Measurements from ENCODE around the gene ASPG.

ASPG gene

DNA sequence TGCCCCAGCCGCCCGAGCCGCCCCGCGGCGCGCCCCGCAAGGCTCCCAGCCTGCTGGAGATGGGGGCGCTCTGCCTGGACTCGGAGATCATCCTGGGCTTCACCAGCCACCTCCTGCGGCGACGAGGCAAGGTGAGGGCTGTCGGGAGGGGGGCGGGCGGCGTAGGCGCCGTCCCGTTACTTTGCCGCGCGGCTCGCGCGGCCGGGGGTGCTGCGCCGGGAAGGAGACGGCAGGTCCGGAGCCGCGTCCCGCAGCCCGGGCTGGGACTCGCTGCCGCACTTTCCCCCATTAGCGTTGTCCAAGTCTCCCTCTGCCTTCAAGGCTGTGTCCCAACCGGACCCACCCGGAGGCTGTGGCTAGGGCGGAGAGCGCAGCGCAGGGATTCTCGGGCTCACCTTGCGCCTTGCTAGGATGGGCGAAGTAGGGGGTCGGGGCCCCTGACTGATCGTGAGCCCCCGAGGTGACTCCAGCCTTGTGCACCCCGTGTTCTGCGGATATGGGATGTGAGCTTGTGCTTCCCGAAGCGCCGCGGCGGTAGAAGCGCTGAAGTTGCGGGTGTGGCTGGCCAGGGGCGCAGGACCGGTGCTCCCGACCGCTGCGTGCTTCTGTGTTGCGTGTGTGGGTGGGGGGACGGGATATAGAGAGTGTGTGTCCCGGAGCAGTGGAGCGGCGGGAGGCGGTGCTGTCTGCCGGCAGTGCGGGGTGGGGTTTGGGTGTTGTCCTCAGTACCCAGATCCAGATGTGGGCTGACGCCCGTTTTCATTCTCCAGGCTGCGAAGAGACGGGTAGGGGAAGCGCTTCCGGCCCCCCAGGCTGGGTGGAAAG, 51.2 kb downstream of the ASPG start:
- Histone ChIP-seq H3K9ac (ENCODE audit: low read depth in 1 of 2, low read length in 2 of 2) (no peak overlapping the region), H3K9me3 (ENCODE audit: control insufficient read depth in 2 of 2, low read length in 2 of 2) (no peaks in the 10 kb centered on the region), H3K4me3 (ENCODE audit: low read length in 2 of 2) (no peak overlapping the region), H3K27ac (ENCODE audit: low read depth in 2 of 2, low read length in 2 of 2) (no peak overlapping the region), H3K36me3 (ENCODE audit: control insufficient read depth in 2 of 2, insufficient read depth in 2 of 2, low read length in 2 of 2) (no peaks in the 10 kb centered on the region), H3K4me1 (ENCODE audit: control insufficient read depth in 2 of 2, insufficient read depth in 2 of 2, low read length in 2 of 2) (peaks cover 23 to 33% of the 10 kb centered on the region in 2 donors), H3K27me3 (ENCODE audit: control insufficient read depth in 2 of 2, insufficient read depth in 2 of 2, low read length in 2 of 2) (peaks cover 26 to 41% of the 10 kb centered on the region in 2 donors)

DNA sequence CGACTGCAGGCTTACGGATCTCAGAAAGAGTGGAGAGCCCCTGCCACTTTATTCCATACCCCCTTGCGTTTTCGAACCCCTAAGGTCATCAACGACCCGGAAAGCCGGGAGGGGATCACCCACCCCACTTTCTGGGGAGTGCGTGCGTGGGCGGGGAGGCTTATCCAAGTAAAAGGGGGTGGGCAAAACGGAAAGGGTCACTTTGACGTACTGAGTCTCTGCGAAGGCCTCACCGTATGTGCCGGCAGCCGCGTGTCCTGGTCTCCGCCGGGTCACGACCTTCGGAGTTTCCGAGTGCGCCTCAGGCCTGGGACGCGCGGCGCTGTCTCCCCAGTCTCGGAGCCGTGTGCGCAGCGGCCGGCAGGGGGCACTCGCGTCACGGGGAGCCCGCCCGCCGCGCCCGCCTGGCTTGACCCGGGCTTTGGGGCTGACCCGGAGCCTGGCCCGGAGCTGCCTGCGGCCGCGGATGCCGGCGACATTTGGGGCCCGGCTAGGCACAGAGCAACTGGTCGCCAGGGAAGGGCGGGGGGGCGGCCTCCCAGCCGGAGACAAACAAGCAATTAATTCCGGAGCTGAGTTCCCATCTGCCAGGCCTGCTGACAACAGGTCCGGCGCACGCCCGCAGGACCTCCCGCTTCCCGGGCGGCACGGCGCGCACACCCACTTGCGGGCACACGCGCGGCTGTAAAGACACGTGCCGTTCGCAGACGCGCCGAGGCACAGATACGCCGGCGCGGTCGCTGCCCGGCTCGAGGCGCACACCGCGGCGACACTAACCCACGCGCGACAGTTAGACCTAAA, 52.0 kb downstream of the ASPG start:
- no peaks in the 10 kb centered on the region for H3K36me3 ChIP-seq (ENCODE audit: control insufficient read depth in 2 of 2, insufficient read depth in 2 of 2, low read length in 2 of 2)
- H3K27me3 ChIP-seq (ENCODE audit: control insufficient read depth in 2 of 2, insufficient read depth in 2 of 2, low read length in 2 of 2): peaks cover 24 to 41% of the 10 kb centered on the region in 2 donors
- peak overlapping the region; percentile 46 to 50 for H3K4me3 ChIP-seq (ENCODE audit: low read length in 2 of 2)
- peak overlapping the region in 1 of 2 donors; percentile 18 for H3K9ac ChIP-seq (ENCODE audit: low read depth in 1 of 2, low read length in 2 of 2)
- no peaks in the 10 kb centered on the region for H3K9me3 ChIP-seq (ENCODE audit: control insufficient read depth in 2 of 2, low read length in 2 of 2)
- no peak overlapping the region for H3K27ac ChIP-seq (ENCODE audit: low read depth in 2 of 2, low read length in 2 of 2)
- H3K4me1 ChIP-seq (ENCODE audit: control insufficient read depth in 2 of 2, insufficient read depth in 2 of 2, low read length in 2 of 2): peaks cover 23 to 33% of the 10 kb centered on the region in 2 donors

DNA sequence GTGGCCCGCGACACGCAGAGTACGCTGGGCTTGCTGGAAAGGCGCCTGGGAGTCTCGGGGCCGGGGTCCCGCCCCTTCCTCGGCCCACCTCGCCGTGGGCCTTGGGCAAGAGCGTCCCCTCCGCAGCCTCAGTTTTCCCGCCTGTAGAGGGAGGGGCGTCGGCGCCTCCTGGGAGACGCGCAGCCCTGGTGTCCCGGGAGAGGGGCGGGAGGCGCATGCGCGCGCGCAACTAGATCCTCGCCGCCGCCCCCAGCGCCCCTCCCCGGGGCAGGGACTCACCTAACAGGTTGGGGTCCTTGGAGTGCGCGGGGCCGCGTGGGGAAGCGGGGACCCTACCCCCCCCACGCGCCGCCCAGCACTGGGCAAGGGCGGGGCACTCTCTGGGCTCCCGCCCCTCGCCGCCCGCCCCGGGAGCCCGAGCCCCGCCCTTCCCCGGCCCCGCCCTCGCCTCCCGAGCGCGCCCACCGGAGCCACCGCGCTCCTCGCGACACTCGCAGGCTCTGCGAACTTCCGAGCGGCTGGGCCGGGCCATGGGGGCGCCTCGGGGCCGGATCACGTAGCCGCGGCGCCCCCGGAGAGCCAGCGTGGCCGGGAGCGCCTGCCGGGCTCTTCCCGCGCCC, 52.7 kb downstream of the ASPG start, which contains the start of gene KIF26A:
Gene KIF26A (plus strand): TSS at position 490 of the 620 bp plus-strand sequence. CDS start 136 bp downstream, outside the sequence.
- Histone ChIP-seq H3K4me1 (ENCODE audit: control insufficient read depth in 2 of 2, insufficient read depth in 2 of 2, low read length in 2 of 2) (peaks cover 23 to 33% of the 10 kb centered on the region in 2 donors), H3K4me3 (ENCODE audit: low read length in 2 of 2) (peak within 1 kb of the TSS; percentile 52 to 56), H3K9me3 (ENCODE audit: control insufficient read depth in 2 of 2, low read length in 2 of 2) (no peaks in the 10 kb centered on the region), H3K27ac (ENCODE audit: low read depth in 2 of 2, low read length in 2 of 2) (no peak within 1 kb of the TSS), H3K36me3 (ENCODE audit: control insufficient read depth in 2 of 2, insufficient read depth in 2 of 2, low read length in 2 of 2) (no peaks in the 10 kb centered on the region), H3K27me3 (ENCODE audit: control insufficient read depth in 2 of 2, insufficient read depth in 2 of 2, low read length in 2 of 2) (peaks cover 24 to 38% of the 10 kb centered on the region in 2 donors), H3K9ac (ENCODE audit: low read depth in 1 of 2, low read length in 2 of 2) (peak within 1 kb of the TSS in 1 of 2 donors; percentile 59)

DNA sequence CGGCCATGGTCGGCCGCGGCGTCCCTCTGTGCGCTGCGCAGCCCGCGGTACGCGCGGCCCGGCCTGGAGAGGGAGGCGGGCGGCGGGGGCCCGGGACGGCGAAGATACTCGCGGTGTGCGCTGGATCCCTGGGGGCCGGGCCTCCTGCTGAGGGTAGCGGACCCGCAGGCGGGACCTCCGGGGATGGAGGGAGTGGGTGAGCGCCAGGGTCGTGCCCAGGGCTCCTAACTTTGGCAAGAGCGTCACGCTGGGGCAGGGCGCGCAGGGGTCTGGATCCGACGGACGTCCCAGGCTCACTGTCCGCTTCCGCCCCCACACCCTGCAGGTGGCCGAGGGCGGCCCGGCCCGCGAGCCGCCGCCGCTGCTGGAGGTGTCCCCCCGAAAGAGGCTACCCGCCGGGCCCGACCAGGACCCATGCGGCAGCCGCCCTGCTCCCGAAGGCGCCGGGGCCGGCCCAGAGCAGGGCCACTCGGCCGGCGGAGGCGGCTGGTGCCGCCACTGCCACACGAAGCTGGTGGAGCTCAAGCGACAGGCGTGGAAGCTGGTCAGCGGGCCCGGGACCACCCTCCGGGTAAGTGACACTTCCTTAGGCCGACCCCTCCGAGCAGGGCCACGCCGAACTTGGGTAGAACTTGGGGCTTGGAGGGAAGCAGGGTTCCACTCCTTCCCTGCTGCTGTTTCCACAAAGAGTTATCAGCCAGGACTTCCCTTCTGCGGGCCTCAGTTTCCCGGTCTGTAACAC, 53.4 kb downstream of the ASPG start:
- H3K9me3 ChIP-seq (ENCODE audit: control insufficient read depth in 2 of 2, low read length in 2 of 2): no peaks in the 10 kb centered on the region
- H3K9ac ChIP-seq (ENCODE audit: low read depth in 1 of 2, low read length in 2 of 2): peak overlapping the region in 1 of 2 donors; percentile 59
- H3K4me1 ChIP-seq (ENCODE audit: control insufficient read depth in 2 of 2, insufficient read depth in 2 of 2, low read length in 2 of 2): peaks cover 23 to 33% of the 10 kb centered on the region in 2 donors
- H3K27ac ChIP-seq (ENCODE audit: low read depth in 2 of 2, low read length in 2 of 2): no peak overlapping the region
- peaks cover 24 to 32% of the 10 kb centered on the region in 2 donors for H3K27me3 ChIP-seq (ENCODE audit: control insufficient read depth in 2 of 2, insufficient read depth in 2 of 2, low read length in 2 of 2)
- no peaks in the 10 kb centered on the region for H3K36me3 ChIP-seq (ENCODE audit: control insufficient read depth in 2 of 2, insufficient read depth in 2 of 2, low read length in 2 of 2)
- H3K4me3 ChIP-seq (ENCODE audit: low read length in 2 of 2): peak overlapping the region; percentile 52 to 56

DNA sequence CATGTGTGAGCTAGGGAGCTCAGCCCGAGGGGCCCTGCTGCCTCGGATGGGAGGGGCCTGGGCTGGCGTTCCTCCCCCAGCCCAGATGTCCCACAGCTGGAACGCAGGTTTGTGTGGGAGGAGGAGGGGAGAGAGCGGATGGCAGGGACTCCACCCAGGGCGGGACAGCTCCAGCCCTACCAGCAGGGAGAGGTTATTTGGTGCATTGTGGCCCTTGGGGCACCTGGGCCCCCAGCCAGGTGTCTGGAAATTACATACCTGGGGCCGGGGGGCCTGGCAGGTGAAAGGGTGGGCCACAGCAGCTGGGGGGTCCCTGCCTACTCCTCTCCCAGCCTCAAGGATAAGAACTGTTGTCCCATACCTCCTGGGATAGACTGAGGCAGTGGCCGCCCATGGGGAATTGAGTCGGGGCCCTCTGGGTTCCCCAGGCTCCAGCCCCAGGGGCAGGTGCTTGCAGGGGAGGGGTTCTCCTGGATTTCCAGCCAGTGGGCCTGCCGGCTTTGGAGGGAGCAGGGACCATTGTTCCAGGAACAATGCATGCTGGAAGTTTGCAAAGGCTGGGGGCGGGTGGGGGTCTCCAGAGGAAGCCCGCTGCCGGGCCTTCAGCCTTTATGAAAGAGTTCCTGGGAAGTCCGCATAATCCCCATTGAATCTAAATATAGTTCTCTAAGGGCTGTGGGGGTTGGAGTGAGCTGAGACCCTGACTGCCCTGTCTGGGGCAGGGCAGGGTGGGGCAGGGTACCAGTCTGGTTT, 54.1 kb downstream of the ASPG start:
- peaks cover 17 to 25% of the 10 kb centered on the region in 2 donors for H3K27me3 ChIP-seq (ENCODE audit: control insufficient read depth in 2 of 2, insufficient read depth in 2 of 2, low read length in 2 of 2)
- H3K4me3 ChIP-seq (ENCODE audit: low read length in 2 of 2): peak overlapping the region; percentile 52 to 56
- H3K9ac ChIP-seq (ENCODE audit: low read depth in 1 of 2, low read length in 2 of 2): peak overlapping the region in 1 of 2 donors; percentile 59
- H3K27ac ChIP-seq (ENCODE audit: low read depth in 2 of 2, low read length in 2 of 2): no peak overlapping the region
- H3K4me1 ChIP-seq (ENCODE audit: control insufficient read depth in 2 of 2, insufficient read depth in 2 of 2, low read length in 2 of 2): peaks cover 23 to 33% of the 10 kb centered on the region in 2 donors
- no peaks in the 10 kb centered on the region for H3K36me3 ChIP-seq (ENCODE audit: control insufficient read depth in 2 of 2, insufficient read depth in 2 of 2, low read length in 2 of 2)
- H3K9me3 ChIP-seq (ENCODE audit: control insufficient read depth in 2 of 2, low read length in 2 of 2): no peaks in the 10 kb centered on the region

DNA sequence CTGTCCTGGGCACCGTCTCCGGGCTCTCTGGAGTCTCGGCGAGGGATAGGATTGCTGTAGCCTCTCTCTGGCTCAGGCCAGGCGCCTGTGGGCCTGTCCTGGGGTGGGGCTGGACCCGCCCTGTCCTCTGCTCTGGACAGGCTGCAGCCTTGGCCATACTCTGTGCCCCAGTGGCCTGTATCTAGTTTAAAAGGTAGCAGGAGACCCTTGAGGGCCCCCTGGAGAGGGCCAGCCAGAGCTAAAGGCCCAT, 54.6 kb downstream of the ASPG start:
- Histone ChIP-seq H3K27me3 (ENCODE audit: control insufficient read depth in 2 of 2, insufficient read depth in 2 of 2, low read length in 2 of 2) (peaks cover 14 to 21% of the 10 kb centered on the region in 2 donors), H3K4me3 (ENCODE audit: low read length in 2 of 2) (no peak overlapping the region), H3K9me3 (ENCODE audit: control insufficient read depth in 2 of 2, low read length in 2 of 2) (no peaks in the 10 kb centered on the region), H3K27ac (ENCODE audit: low read depth in 2 of 2, low read length in 2 of 2) (no peak overlapping the region), H3K9ac (ENCODE audit: low read depth in 1 of 2, low read length in 2 of 2) (no peak overlapping the region), H3K36me3 (ENCODE audit: control insufficient read depth in 2 of 2, insufficient read depth in 2 of 2, low read length in 2 of 2) (no peaks in the 10 kb centered on the region), H3K4me1 (ENCODE audit: control insufficient read depth in 2 of 2, insufficient read depth in 2 of 2, low read length in 2 of 2) (peaks cover 23 to 33% of the 10 kb centered on the region in 2 donors)

DNA sequence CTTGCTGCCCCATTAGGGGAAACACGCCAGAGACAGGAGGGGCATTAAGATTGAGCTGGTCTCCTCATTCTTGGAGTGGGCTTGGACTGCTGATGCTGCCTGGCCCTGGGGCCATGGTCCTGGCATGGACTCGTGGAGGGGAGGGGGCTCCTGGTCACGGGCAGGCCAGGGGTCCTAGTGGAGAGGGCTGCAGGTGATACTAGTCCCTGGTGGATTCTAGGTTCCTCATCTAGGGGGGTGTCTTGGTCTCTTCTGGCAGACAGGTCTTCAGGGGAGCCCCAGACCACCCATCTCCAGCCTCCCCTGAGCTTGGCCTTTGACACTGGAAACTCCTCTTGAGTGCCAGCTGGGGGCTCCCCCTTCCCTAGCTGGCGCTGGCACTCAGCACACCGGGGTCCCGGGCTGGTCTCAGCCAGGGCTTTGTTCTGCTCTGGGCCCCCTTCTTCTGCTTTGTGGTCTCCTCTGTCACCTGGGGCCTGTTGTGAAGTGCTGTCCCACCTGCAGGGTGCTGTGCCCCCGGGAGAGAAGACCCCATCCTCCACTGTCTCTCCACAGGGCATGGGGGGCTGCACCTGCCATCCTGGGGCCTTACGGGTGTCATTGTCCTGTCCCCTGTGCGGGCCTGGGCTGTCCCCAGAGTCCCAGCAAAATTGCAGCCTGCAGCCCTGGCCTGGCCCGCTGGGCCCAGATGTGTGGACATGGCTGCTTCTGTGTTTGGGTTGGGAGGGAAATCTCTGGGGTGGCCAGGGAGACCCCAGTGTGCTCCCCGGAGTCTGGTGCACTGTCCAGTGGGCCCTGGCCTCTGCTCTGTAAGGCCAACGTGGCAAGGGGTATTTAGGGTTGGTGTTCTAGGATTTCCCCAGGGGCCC, 55.2 kb downstream of the ASPG start:
- Histone ChIP-seq H3K27ac (ENCODE audit: low read depth in 2 of 2, low read length in 2 of 2) (no peak overlapping the region), H3K4me1 (ENCODE audit: control insufficient read depth in 2 of 2, insufficient read depth in 2 of 2, low read length in 2 of 2) (peaks cover 23 to 32% of the 10 kb centered on the region in 2 donors), H3K9ac (ENCODE audit: low read depth in 1 of 2, low read length in 2 of 2) (no peak overlapping the region), H3K4me3 (ENCODE audit: low read length in 2 of 2) (no peak overlapping the region), H3K9me3 (ENCODE audit: control insufficient read depth in 2 of 2, low read length in 2 of 2) (no peaks in the 10 kb centered on the region), H3K36me3 (ENCODE audit: control insufficient read depth in 2 of 2, insufficient read depth in 2 of 2, low read length in 2 of 2) (no peaks in the 10 kb centered on the region), H3K27me3 (ENCODE audit: control insufficient read depth in 2 of 2, insufficient read depth in 2 of 2, low read length in 2 of 2) (peaks cover 10 to 15% of the 10 kb centered on the region in 2 donors)

DNA sequence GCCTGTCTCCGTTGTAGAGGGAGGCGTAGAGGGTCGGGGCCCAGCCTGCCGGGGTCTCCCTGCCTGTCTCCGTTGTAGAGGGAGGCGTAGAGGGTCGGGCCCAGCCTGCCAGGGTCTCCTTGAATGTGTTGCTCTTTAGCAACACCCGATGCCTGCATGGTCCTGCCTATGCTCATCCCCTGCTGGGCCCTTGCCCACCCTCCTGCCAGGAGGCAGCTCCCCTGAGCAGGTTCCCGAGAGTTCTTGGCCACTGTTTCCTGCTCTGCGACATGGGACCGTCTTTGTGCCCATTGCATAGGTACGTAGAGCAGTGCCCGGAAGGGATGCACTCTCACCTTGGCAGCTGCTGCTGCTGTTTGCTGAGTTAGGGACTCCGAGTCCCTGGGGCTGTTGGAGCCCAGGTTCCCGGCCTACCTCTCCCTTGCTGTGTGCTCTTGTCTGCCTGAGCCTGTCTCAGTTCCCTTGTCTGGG, 56.2 kb downstream of the ASPG start:
- peaks cover 7 to 9% of the 10 kb centered on the region in 2 donors for H3K27me3 ChIP-seq (ENCODE audit: control insufficient read depth in 2 of 2, insufficient read depth in 2 of 2, low read length in 2 of 2)
- H3K36me3 ChIP-seq (ENCODE audit: control insufficient read depth in 2 of 2, insufficient read depth in 2 of 2, low read length in 2 of 2): no peaks in the 10 kb centered on the region

More for the DNA sequence above, 56.2 kb downstream of the ASPG start:
- Histone ChIP-seq H3K27ac (ENCODE audit: low read depth in 2 of 2, low read length in 2 of 2) (no peak overlapping the region), H3K4me3 (ENCODE audit: low read length in 2 of 2) (no peak overlapping the region), H3K4me1 (ENCODE audit: control insufficient read depth in 2 of 2, insufficient read depth in 2 of 2, low read length in 2 of 2) (peaks cover 23 to 25% of the 10 kb centered on the region in 2 donors), H3K9me3 (ENCODE audit: control insufficient read depth in 2 of 2, low read length in 2 of 2) (no peaks in the 10 kb centered on the region), H3K9ac (ENCODE audit: low read depth in 1 of 2, low read length in 2 of 2) (no peak overlapping the region)

Data from mucosa of rectum (tissue), 2 donors.